ENCODE results near the gene ANKDD1B. TPM values are rescaled to one million over a fixed set of nuclear protein-coding genes. Genes with fewer than 3 reads are reported as not detected.

Gene ANKDD1B
- total and polyA plus RNA-seq, 2 of the 8 experiments (the other 6 are each of a cell fraction or from before 2014, with no cell fraction given): 0.08 to 0.22 TPM

DNA sequence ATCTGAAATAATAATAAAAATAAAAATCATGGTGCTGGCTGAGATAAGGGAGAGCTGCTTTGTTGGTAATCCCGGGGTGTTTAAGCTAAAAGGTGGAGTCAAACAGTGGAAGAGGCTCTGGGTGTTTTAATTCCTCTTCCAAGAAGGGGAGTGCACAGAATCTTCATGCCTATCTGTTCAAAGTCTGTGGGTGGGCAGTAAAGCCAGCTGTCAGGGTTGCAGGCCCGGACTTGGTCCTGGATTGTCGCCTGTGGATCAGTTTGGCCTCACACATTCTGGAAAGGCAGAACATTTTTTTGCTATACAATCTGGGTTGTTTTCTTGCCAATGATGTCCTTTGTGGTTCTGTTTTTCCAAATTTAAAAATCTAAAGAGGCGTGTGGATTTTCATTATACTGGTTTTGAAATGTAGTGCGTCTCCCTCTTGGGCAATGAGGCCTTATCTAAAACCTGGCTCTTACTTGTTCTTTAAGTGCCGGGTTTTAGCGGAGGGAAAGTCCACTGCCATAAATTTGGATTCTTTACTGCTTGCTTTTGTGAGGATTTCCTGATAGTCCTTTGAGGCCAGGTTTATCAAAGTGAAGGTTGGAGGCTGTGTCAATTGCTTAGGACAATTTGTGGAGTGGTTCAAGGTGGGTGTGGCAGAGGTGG, 5.8 kb downstream of the ANKDD1B start (continued):
- TF ChIP-seq ASH2L (IDR thresholded peaks at IDR 0.05; ENCODE audit: low read length): no peak
- no peak for TF ChIP-seq RAD21 (IDR thresholded peaks at IDR 0.05 in 1 of 2, conservative IDR thresholded peaks at IDR 0.05 in 1 of 2; ENCODE audit: low read depth in 2 of 2, low read length in 2 of 2)
- no peak for TF ChIP-seq CHD1 (IDR thresholded peaks at IDR 0.05; ENCODE audit: low read depth, low read length)
- no peak for TF ChIP-seq SP2 (IDR thresholded peaks at IDR 0.05; ENCODE audit: low read length)
- no peak for TF ChIP-seq CBX8 (IDR thresholded peaks at IDR 0.05; ENCODE audit: borderline replicate concordance, low read depth, low read length)
- no peak for TF ChIP-seq TAF1 (IDR thresholded peaks at IDR 0.05; ENCODE audit: low read depth, low read length)
- TF ChIP-seq JUN (IDR thresholded peaks at IDR 0.05; ENCODE audit: low read depth, low read length): no peak
- TF ChIP-seq BCL11A (IDR thresholded peaks at IDR 0.05; ENCODE audit: low read depth in 2 of 2, low read length in 2 of 2): no peak

Data from H1 (cell line).